Measurements from ENCODE around the gene ADAMTS15.

The ADAMTS15 gene

GRCh38 chr11:130451231-130452019 lies 3.0 kb downstream of the ADAMTS15 start:
- Histone ChIP-seq H3K27ac (ENCODE audit: low read depth, low read length, severe bottlenecking) (no peak overlapping the region), H3K4me1 (ENCODE audit: control insufficient read depth, insufficient read depth, low read length, poor library complexity, severe bottlenecking) (peaks cover 15% of the 10 kb centered on the region), H3K9me3 (ENCODE audit: control insufficient read depth, low read length) (no peaks in the 10 kb centered on the region), H3K4me3 (ENCODE audit: extremely low read depth, insufficient read depth, low read length, poor library complexity, severe bottlenecking) (no peak overlapping the region), H3K36me3 (ENCODE audit: control insufficient read depth, insufficient read depth, low read length) (no peaks in the 10 kb centered on the region)
- WGBS, 2 experiments (ENCODE audit: insufficient coverage in 2 of 2), result 73 to 78% methylated on average over 5 to 6 of the region's 6 CpGs

- no peak overlapping the region for H3K27ac ChIP-seq (ENCODE audit: low read depth, low read length, severe bottlenecking)
- 82 to 97% methylated on average over 5 of the region's 9 CpGs for WGBS, 2 experiments (ENCODE audit: insufficient coverage in 2 of 2)
- peaks cover 15% of the 10 kb centered on the region for H3K4me1 ChIP-seq (ENCODE audit: control insufficient read depth, insufficient read depth, low read length, poor library complexity, severe bottlenecking)
- no peaks in the 10 kb centered on the region for H3K36me3 ChIP-seq (ENCODE audit: control insufficient read depth, insufficient read depth, low read length)
- no peak overlapping the region for H3K4me3 ChIP-seq (ENCODE audit: extremely low read depth, insufficient read depth, low read length, poor library complexity, severe bottlenecking)
- H3K9me3 ChIP-seq (ENCODE audit: control insufficient read depth, low read length), result no peaks in the 10 kb centered on the region
Measured at GRCh38 chr11:130452176-130452575, 3.7 kb downstream of the ADAMTS15 start.

- H3K27ac ChIP-seq (ENCODE audit: low read depth, low read length, severe bottlenecking), result no peak overlapping the region
- H3K9me3 ChIP-seq (ENCODE audit: control insufficient read depth, low read length), result no peaks in the 10 kb centered on the region
- H3K4me3 ChIP-seq (ENCODE audit: extremely low read depth, insufficient read depth, low read length, poor library complexity, severe bottlenecking), result no peak overlapping the region
- H3K36me3 ChIP-seq (ENCODE audit: control insufficient read depth, insufficient read depth, low read length), result no peaks in the 10 kb centered on the region
- 56% methylated on average over 3 of the region's 6 CpGs; no CpG with 5 or more reads in 1 of the 2 experiments for WGBS, 2 experiments (ENCODE audit: insufficient coverage in 2 of 2)
- H3K4me1 ChIP-seq (ENCODE audit: control insufficient read depth, insufficient read depth, low read length, poor library complexity, severe bottlenecking), result peaks cover 14% of the 10 kb centered on the region
Measured at GRCh38 chr11:130452940-130453339, 4.5 kb downstream of the ADAMTS15 start.

GRCh38 chr11:130454491-130455252 lies 6.2 kb downstream of the ADAMTS15 start:
- no peaks in the 10 kb centered on the region for H3K36me3 ChIP-seq (ENCODE audit: control insufficient read depth, insufficient read depth, low read length)
- H3K4me3 ChIP-seq (ENCODE audit: extremely low read depth, insufficient read depth, low read length, poor library complexity, severe bottlenecking), result no peak overlapping the region
- no peak overlapping the region for H3K27ac ChIP-seq (ENCODE audit: low read depth, low read length, severe bottlenecking)
- no peaks in the 10 kb centered on the region for H3K9me3 ChIP-seq (ENCODE audit: control insufficient read depth, low read length)
- 74 to 80% methylated on average over 7 of the region's 12 CpGs for WGBS, 2 experiments (ENCODE audit: insufficient coverage in 2 of 2)
- peaks cover 11% of the 10 kb centered on the region for H3K4me1 ChIP-seq (ENCODE audit: control insufficient read depth, insufficient read depth, low read length, poor library complexity, severe bottlenecking)

- Histone ChIP-seq H3K36me3 (ENCODE audit: control insufficient read depth, insufficient read depth, low read length) (no peaks in the 10 kb centered on the region), H3K9me3 (ENCODE audit: control insufficient read depth, low read length) (no peaks in the 10 kb centered on the region), H3K4me1 (ENCODE audit: control insufficient read depth, insufficient read depth, low read length, poor library complexity, severe bottlenecking) (peaks cover 7% of the 10 kb centered on the region), H3K4me3 (ENCODE audit: extremely low read depth, insufficient read depth, low read length, poor library complexity, severe bottlenecking) (no peak overlapping the region), H3K27ac (ENCODE audit: low read depth, low read length, severe bottlenecking) (no peak overlapping the region)
- WGBS, 2 experiments (ENCODE audit: insufficient coverage in 2 of 2), result 89 to 92% methylated on average over 13 to 14 of the region's 15 CpGs
Measured at GRCh38 chr11:130455483-130456127, 7.2 kb downstream of the ADAMTS15 start.

- peaks cover under 1% of the 10 kb centered on the region for H3K4me1 ChIP-seq (ENCODE audit: control insufficient read depth, insufficient read depth, low read length, poor library complexity, severe bottlenecking)
- H3K36me3 ChIP-seq (ENCODE audit: control insufficient read depth, insufficient read depth, low read length), result no peaks in the 10 kb centered on the region
- H3K4me3 ChIP-seq (ENCODE audit: extremely low read depth, insufficient read depth, low read length, poor library complexity, severe bottlenecking), result no peak overlapping the region
- H3K9me3 ChIP-seq (ENCODE audit: control insufficient read depth, low read length), result no peaks in the 10 kb centered on the region
- H3K27ac ChIP-seq (ENCODE audit: low read depth, low read length, severe bottlenecking), result no peak overlapping the region
- WGBS, 2 experiments (ENCODE audit: insufficient coverage in 2 of 2), result 93 to 97% methylated on average over 2 to 3 of the region's 3 CpGs
Measured at GRCh38 chr11:130456286-130456685, 7.8 kb downstream of the ADAMTS15 start.

- H3K4me1 ChIP-seq (ENCODE audit: control insufficient read depth, insufficient read depth, low read length, poor library complexity, severe bottlenecking), result no peaks in the 10 kb centered on the region
- H3K9me3 ChIP-seq (ENCODE audit: control insufficient read depth, low read length), result no peaks in the 10 kb centered on the region
- H3K4me3 ChIP-seq (ENCODE audit: extremely low read depth, insufficient read depth, low read length, poor library complexity, severe bottlenecking), result no peak overlapping the region
- H3K36me3 ChIP-seq (ENCODE audit: control insufficient read depth, insufficient read depth, low read length), result peaks cover 8% of the 10 kb centered on the region
- H3K27ac ChIP-seq (ENCODE audit: low read depth, low read length, severe bottlenecking), result no peak overlapping the region
- WGBS, 2 experiments (ENCODE audit: insufficient coverage in 2 of 2), result 88 to 91% methylated on average over 14 to 20 of the region's 20 CpGs
Measured at GRCh38 chr11:130457623-130458409, 9.4 kb downstream of the ADAMTS15 start.

GRCh38 chr11:130458410-130458729 lies 9.9 kb downstream of the ADAMTS15 start:
- H3K4me3 ChIP-seq (ENCODE audit: extremely low read depth, insufficient read depth, low read length, poor library complexity, severe bottlenecking), result no peak overlapping the region
- H3K27ac ChIP-seq (ENCODE audit: low read depth, low read length, severe bottlenecking), result no peak overlapping the region
- 87 to 88% methylated on average over 3 to 4 of the region's 4 CpGs for WGBS, 2 experiments (ENCODE audit: insufficient coverage in 2 of 2)
- H3K4me1 ChIP-seq (ENCODE audit: control insufficient read depth, insufficient read depth, low read length, poor library complexity, severe bottlenecking), result no peaks in the 10 kb centered on the region
- H3K9me3 ChIP-seq (ENCODE audit: control insufficient read depth, low read length), result no peaks in the 10 kb centered on the region
- H3K36me3 ChIP-seq (ENCODE audit: control insufficient read depth, insufficient read depth, low read length), result peaks cover 11% of the 10 kb centered on the region

- 92 to 96% methylated on average over 7 of the region's 7 CpGs for WGBS, 2 experiments (ENCODE audit: insufficient coverage in 2 of 2)
- Histone ChIP-seq H3K36me3 (ENCODE audit: control insufficient read depth, insufficient read depth, low read length) (peaks cover 11% of the 10 kb centered on the region), H3K4me1 (ENCODE audit: control insufficient read depth, insufficient read depth, low read length, poor library complexity, severe bottlenecking) (no peaks in the 10 kb centered on the region), H3K9me3 (ENCODE audit: control insufficient read depth, low read length) (no peaks in the 10 kb centered on the region), H3K4me3 (ENCODE audit: extremely low read depth, insufficient read depth, low read length, poor library complexity, severe bottlenecking) (no peak overlapping the region), H3K27ac (ENCODE audit: low read depth, low read length, severe bottlenecking) (no peak overlapping the region)
Measured at GRCh38 chr11:130459521-130459920, 11.1 kb downstream of the ADAMTS15 start.

- no peaks in the 10 kb centered on the region for H3K9me3 ChIP-seq (ENCODE audit: control insufficient read depth, low read length)
- H3K4me1 ChIP-seq (ENCODE audit: control insufficient read depth, insufficient read depth, low read length, poor library complexity, severe bottlenecking), result no peaks in the 10 kb centered on the region
- peaks cover 18% of the 10 kb centered on the region for H3K36me3 ChIP-seq (ENCODE audit: control insufficient read depth, insufficient read depth, low read length)
- 93 to 95% methylated on average over 29 to 30 of the region's 31 CpGs for WGBS, 2 experiments (ENCODE audit: insufficient coverage in 2 of 2)
- no peak overlapping the region for H3K4me3 ChIP-seq (ENCODE audit: extremely low read depth, insufficient read depth, low read length, poor library complexity, severe bottlenecking)
- no peak overlapping the region for H3K27ac ChIP-seq (ENCODE audit: low read depth, low read length, severe bottlenecking)
Measured at GRCh38 chr11:130462101-130462885, 13.8 kb downstream of the ADAMTS15 start.

All from mesodermal cell (in vitro differentiated cells).